OCI-LY3 (cell line): ENCODE data around the gene ZNF853.

Experiments
- H2AFZ ChIP-seq: fragments of 200-600, 300-600 bp; shearing (Covaris generic); 2 replicates; pipeline ENCODE4 v1.6.0; 2014; ENCODE audit warnings: antibody characterized with exemption, low read depth, low read length
- H3K27ac ChIP-seq: fragments of 200-600, 300-600 bp; sonication (generic); 2 replicates; pipeline ENCODE4 v1.5.1; 2014; ENCODE audit warnings: mild to moderate bottlenecking, low read length, moderate library complexity, mixed read lengths
- H3K27me3 ChIP-seq: fragments of 200-600, 300-600 bp; sonication (generic); 2 replicates; pipeline ENCODE4 v1.6.1; 2014; ENCODE audit warnings: low read depth, low read length, mixed read lengths
- H3K36me3 ChIP-seq: fragments of 200-600, 300-600 bp; sonication (generic); replicated peaks from 2 replicates; pipeline ENCODE3; 2014; ENCODE audit warnings: low read depth, low read length, mixed read lengths
- H3K4me1 ChIP-seq: fragments of 300-600, 200-600 bp; sonication (generic); 2 replicates; pipeline ENCODE4 v1.6.1; 2014; ENCODE audit warnings: low read length, mixed read lengths
- H3K4me2 ChIP-seq: fragments of 200-600, 300-600 bp; sonication (generic); 2 replicates; pipeline ENCODE4 v1.6.1; 2014; ENCODE audit warnings: low read length, mixed read lengths
- H3K4me3 ChIP-seq: fragments of 300-600, 200-600 bp; sonication (generic); 2 replicates; pipeline ENCODE4 v1.5.1; 2014; ENCODE audit warnings: antibody characterized with exemption, mild to moderate bottlenecking, low read length, moderate library complexity
- H3K79me2 ChIP-seq: fragments of 300-600, 200-600 bp; shearing (Covaris generic); 2 replicates; pipeline ENCODE4 v1.6.1; 2014; ENCODE audit warnings: mild to moderate bottlenecking, low read length, mixed read lengths
- H3K9ac ChIP-seq: fragments of 300-600, 200-600 bp; shearing (Covaris generic); 2 replicates; pipeline ENCODE4 v1.6.0; 2014; ENCODE audit warnings: mild to moderate bottlenecking, low read length, moderate library complexity
- H3K9me3 ChIP-seq: fragments of 200-600, 300-600 bp; shearing (Covaris generic); 2 replicates; pipeline ENCODE4 v1.6.1; 2014; ENCODE audit warnings: low read length, mixed read lengths; ENCODE audit not compliant: insufficient read depth
- H4K20me1 ChIP-seq: fragments of 200-600, 300-600 bp; sonication (generic); 2 replicates; pipeline ENCODE4 v1.6.1; 2016; ENCODE audit warnings: low read length, mixed read lengths; ENCODE audit not compliant: insufficient read depth
- CTCF ChIP-seq: fragments of 200-600, 300-600 bp; sonication (generic); IDR thresholded peaks from 2 replicates; pipeline ENCODE4 v1.5.1; 2014; ENCODE audit warnings: antibody characterized with exemption, low read length, low read depth
- EZH2phosphoT487 ChIP-seq: fragments of 200-600 bp; shearing (Covaris generic); IDR thresholded peaks from 2 replicates; pipeline ENCODE4 v1.6.1; 2018; ENCODE audit warnings: antibody characterized with exemption, mixed run types, low read depth

ZNF853 gene

GRCh38 chr7:6643915-6644625 is 28.7 kb downstream of the ZNF853 start:
- Histone ChIP-seq H3K4me1 (no peaks in the 10 kb centered on the region), H3K9me3 (no peaks in the 10 kb centered on the region), H3K27ac (no peak overlapping the region), H3K27me3 (no peaks in the 10 kb centered on the region), H3K79me2 (peaks cover 23% of the 10 kb centered on the region), H2AFZ (no peak overlapping the region), H3K4me2 (no peak overlapping the region), H3K9ac (no peak overlapping the region), H4K20me1 (no peaks in the 10 kb centered on the region), H3K4me3 (no peak overlapping the region), H3K36me3 (peaks cover 14% of the 10 kb centered on the region)
- no peak for TF ChIP-seq EZH2phosphoT487
- TF ChIP-seq CTCF: no peak

GRCh38 chr7:6644728-6645127 is 29.3 kb downstream of the ZNF853 start:
- H3K79me2 ChIP-seq: peaks cover 16% of the 10 kb centered on the region; the same call in 1 of the 2 replicates
- no peaks in the 10 kb centered on the region for H4K20me1 ChIP-seq
- TF ChIP-seq EZH2phosphoT487 (no peak), CTCF (no peak)
- peaks cover 13% of the 10 kb centered on the region for H3K36me3 ChIP-seq
- H3K4me2 ChIP-seq: no peak overlapping the region
- no peaks in the 10 kb centered on the region for H3K9me3 ChIP-seq
- H3K4me1 ChIP-seq: no peaks in the 10 kb centered on the region
- H3K9ac ChIP-seq: no peak overlapping the region
- H2AFZ ChIP-seq: no peak overlapping the region
- no peak overlapping the region for H3K27ac ChIP-seq
- H3K27me3 ChIP-seq: no peaks in the 10 kb centered on the region
- H3K4me3 ChIP-seq: no peak overlapping the region

GRCh38 chr7:6646465-6646864 is 31.1 kb downstream of the ZNF853 start:
- H3K9ac ChIP-seq: no peak overlapping the region
- TF ChIP-seq EZH2phosphoT487 (no peak), CTCF (no peak)

GRCh38 chr7:6647080-6647479 is 31.7 kb downstream of the ZNF853 start:
- H2AFZ ChIP-seq: no peak overlapping the region
- H3K4me1 ChIP-seq: no peaks in the 10 kb centered on the region
- H4K20me1 ChIP-seq: no peaks in the 10 kb centered on the region
- no peak overlapping the region for H3K4me3 ChIP-seq
- H3K79me2 ChIP-seq: no peaks in the 10 kb centered on the region; the same call in 1 of the 2 replicates
- no peak overlapping the region for H3K9ac ChIP-seq
- no peak overlapping the region for H3K27ac ChIP-seq
- no peak overlapping the region for H3K4me2 ChIP-seq
- H3K9me3 ChIP-seq: no peaks in the 10 kb centered on the region
- H3K36me3 ChIP-seq: peaks cover 33% of the 10 kb centered on the region
- no peaks in the 10 kb centered on the region for H3K27me3 ChIP-seq
- TF ChIP-seq EZH2phosphoT487: no peak
- no peak for TF ChIP-seq CTCF

More at GRCh38 chr7:6646465-6646864, 31.1 kb downstream of the ZNF853 start:
- no peaks in the 10 kb centered on the region for H4K20me1 ChIP-seq
- peaks cover 27% of the 10 kb centered on the region for H3K36me3 ChIP-seq
- H3K4me1 ChIP-seq: no peaks in the 10 kb centered on the region
- H3K79me2 ChIP-seq: no peaks in the 10 kb centered on the region; the same call in 1 of the 2 replicates
- no peak overlapping the region for H3K4me3 ChIP-seq
- no peak overlapping the region for H3K4me2 ChIP-seq
- no peaks in the 10 kb centered on the region for H3K27me3 ChIP-seq
- no peaks in the 10 kb centered on the region for H3K9me3 ChIP-seq
- H3K27ac ChIP-seq: no peak overlapping the region
- H2AFZ ChIP-seq: no peak overlapping the region
